Spleen (tissue), 7 donors: ENCODE data around the gene KANSL1L.

Experiments
- POLR2AphosphoS5 ChIP-seq, 3 donors: sonication (generic); formaldehyde crosslinking; IDR thresholded peaks; one replicate each; pipeline ENCODE4 v1.5.1; 2017; ENCODE audit warnings: antibody characterized with exemption in 3 of 3
- TF ChIP-seq, protein P1 (sequence below), 11 experiments: fragments of 200-600 bp in 7 of 11; fragments of 450-650 bp in 4 of 11; sonication (generic) in 4 of 11; IDR thresholded peaks in 8 of 11; conservative IDR thresholded peaks in 3 of 11; 1 replicate in 7 of 11; 2 replicates in 4 of 11; pipeline versions ENCODE4 v1.4.0 to v1.8.0; 2016 to 2021; ENCODE audit warnings: antibody characterized with exemption in 11 of 11, inconsistent platforms in 4 of 11, mild to moderate bottlenecking in 1 of 11
- donor health status: DM: no; HTN: no; CAD: no; lungs with moderate emphysema.
- donor health status: DM: no; HTN: no; CAD: no.
- donor health status: DM: no; HTN: no; CAD: no.

DNA sequence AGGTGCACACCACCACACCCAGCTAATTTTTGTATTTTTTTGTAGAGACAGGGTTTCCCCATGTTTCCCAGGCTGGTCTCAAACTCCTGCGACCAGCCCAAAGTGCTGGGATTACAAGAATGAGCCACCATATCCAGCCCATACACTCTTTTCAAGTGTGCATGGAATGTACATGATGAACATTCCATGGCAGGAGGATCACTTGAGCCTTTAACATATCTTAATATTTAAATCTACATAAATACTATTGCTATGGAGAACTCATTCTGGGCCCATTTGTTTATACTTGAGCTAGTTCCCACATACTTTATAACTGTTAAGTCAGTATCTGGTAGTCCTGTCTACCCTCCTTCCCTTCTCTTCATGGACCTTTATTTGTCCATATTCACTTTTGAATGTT lies 120.3 kb downstream of the KANSL1L start:
- no peak for TF ChIP-seq POLR2AphosphoS5 (IDR thresholded peaks at IDR 0.05)
- TF ChIP-seq, protein P1, sequence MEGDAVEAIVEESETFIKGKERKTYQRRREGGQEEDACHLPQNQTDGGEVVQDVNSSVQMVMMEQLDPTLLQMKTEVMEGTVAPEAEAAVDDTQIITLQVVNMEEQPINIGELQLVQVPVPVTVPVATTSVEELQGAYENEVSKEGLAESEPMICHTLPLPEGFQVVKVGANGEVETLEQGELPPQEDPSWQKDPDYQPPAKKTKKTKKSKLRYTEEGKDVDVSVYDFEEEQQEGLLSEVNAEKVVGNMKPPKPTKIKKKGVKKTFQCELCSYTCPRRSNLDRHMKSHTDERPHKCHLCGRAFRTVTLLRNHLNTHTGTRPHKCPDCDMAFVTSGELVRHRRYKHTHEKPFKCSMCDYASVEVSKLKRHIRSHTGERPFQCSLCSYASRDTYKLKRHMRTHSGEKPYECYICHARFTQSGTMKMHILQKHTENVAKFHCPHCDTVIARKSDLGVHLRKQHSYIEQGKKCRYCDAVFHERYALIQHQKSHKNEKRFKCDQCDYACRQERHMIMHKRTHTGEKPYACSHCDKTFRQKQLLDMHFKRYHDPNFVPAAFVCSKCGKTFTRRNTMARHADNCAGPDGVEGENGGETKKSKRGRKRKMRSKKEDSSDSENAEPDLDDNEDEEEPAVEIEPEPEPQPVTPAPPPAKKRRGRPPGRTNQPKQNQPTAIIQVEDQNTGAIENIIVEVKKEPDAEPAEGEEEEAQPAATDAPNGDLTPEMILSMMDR (IDR thresholded peaks at IDR 0.05 in 8 of 11, conservative IDR thresholded peaks at IDR 0.05 in 3 of 11), result no peak
